DMS153 (cell line): ENCODE data around the gene MCOLN3.
"Not testable (repeated sequence)": the region's sequence is repeated elsewhere in the genome, so short reads cannot be mapped to it uniquely, and the experiment has no call there.

ENCODE experiments used
- DNase-seq: peaks from one replicate; lab custom pipeline; 2025; lab: John Stamatoyannopoulos, UW

Gene MCOLN3

DNA sequence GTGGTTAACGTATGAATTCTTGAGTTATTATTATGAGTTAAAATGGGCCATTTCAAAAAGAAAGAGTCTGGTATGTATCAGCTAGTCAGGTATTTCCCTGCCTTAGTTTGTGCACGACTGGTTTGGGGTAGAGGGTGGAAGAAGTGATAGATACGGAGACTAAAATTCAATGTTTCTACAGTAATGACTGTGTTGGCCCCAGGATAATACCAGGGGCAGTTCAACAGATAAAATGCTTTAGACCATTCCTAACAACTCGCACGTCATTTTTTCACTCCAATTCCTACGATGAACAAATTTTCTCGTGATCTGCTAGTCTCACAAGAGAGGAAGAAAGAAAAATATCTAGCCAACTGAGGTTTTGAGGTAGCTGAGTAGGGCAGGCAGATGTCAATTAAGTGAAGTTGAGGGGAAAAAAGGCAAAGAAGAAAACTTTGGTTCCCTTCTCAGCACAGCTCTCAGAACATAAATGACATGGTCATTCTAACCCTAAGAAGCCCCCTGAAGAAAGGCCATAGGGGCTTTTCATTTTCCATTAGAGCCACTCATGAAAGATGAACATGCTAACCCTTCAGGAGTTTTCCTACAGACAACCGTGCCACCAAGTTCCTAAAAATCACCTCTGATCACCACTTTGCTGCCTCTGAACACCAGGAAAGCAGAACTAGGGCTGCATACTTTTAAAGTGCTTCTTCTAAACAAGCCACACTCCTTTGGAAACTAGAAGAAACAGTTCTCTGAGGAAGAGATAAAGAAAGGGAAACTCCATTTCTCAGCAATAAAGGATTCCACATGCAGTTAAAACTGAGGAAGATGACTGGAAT is 57.0 kb downstream of the MCOLN3 start:
- no peak for DNase-seq

- DNase-seq: no peak
These were observed 59.7 kb downstream of the MCOLN3 start for GRCh38 chr1:84988588-84988987.

DNA sequence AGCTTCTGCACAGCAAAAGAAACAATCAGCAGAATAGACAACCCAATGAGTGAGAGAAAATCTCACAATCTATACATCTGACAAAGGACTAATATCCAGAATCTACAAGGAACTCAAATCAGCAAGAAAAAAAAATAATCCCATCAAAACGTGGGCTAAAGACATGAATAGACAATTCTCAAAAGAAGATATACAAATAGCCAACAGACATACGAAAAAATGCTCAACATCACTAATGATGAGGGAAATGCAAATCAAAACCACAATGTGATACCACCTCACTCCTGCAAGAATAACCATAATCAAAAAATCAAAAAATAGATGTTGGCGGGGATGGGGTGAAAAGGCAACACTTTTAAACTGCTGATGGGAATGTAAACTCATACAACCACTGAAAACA is 61.7 kb downstream of the MCOLN3 start:
- DNase-seq: not testable (repeated sequence)

DNA sequence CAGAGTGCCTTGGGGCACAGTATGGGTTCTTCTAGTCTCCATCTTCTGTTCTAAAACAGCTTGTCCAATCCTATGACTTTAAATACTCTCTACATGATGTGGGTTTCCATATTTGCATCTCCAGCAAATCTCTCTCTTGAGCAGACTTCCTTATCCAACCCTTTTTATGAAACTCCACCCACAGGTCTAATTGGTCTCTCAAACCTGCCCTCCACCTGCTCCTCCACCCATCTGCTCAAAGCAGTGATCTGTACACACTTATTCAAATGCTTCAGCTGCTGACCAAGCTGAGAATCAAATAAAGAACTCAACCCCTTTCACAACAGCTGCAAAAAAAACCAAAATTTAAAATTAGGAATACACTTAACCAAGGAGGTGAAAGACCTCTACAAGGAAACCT is 62.9 kb downstream of the MCOLN3 start:
- no peak for DNase-seq

GRCh38 chr1:84982395-84982794 is 65.9 kb downstream of the MCOLN3 start:
- no peak for DNase-seq

- DNase-seq: no peak
These were observed 73.3 kb downstream of the MCOLN3 start for GRCh38 chr1:84975035-84975434.

GRCh38 chr1:84973498-84974334 is 74.6 kb downstream of the MCOLN3 start:
- no peak for DNase-seq

DNA sequence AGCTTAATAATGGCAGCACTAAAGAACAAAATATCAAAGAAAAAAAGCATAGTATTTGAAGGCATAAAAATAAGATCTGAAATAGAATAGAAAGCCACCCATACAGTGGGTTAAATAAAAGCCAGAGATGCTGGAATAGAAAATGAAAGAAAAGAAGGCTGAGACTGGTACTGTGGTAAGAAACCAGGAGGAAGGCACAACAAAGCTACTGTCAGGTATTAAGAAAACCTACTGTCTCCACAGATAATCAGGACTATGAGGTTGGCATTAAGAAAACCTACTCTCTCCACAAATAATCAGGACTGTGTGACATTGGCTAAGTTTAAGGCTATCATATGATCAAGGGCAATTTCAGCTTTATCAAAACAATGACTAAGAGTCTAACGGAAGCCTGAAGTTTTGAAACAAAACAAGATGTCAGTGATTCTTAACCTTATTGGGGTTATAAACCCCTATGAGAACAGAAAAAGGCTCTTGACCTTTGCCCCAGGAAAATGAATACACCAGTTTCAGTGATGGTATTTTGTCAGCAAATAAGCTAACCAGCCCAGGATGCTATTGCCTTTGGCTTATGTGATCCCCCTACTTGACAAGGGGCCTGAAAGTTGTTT is 75.8 kb downstream of the MCOLN3 start:
- no peak for DNase-seq

- DNase-seq: no peak
These were observed 76.3 kb downstream of the MCOLN3 start for GRCh38 chr1:84971957-84972356.

DNA sequence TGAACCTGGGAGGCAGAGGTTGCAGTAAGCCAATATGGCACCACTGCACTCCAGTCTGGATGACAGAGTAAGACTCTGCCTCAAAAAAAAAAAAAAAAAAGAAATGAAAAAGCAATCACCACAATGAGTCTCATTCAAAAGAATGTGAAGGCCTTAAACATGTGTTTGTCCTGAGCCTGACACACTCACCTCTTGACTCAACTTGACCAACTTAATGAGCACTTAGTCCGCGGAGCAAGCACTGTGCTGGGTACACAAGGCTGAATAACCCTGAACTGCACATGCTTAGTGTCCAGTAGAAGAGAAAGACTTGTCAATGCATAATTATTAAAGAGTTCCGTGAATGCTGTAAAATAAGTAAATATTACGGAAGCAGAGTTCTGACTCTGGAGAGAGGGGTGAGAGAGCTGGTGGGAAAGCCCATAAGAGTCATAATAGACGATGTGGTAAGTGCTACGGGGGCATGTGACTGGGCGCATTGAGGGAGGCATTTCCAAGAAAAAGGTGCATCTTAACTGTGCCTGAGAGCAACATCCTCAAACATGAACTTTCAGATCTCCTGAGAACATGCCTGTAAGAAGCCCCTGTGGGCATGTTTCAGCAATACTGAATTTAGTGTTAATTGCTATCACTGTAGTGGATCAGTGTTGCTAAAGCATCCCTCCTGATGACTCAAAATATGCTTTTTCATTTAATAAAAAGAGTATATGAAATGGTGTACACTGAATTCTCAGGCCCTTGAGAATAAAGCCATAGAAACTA is 78.6 kb downstream of the MCOLN3 start:
- DNase-seq: no peak

DNA sequence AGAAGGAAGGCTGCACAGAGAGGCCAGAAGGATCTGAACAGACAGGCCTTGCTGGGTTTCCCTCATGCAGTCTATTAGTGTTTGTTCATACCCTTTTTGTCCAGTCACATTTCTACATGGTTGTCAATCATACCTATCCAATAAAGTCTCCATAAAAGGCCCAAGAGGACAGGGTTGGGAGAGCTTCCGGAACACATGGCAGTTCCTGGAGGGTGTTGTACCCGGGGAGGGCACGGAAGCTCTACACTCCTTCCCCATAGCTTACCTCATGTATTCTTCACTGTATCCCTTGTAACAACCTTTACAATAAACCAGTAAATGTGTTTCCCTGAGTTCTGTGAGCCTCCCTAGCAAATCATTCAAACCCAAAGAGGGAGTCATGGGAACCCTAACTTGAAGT is 79.4 kb downstream of the MCOLN3 start:
- no peak for DNase-seq

DNA sequence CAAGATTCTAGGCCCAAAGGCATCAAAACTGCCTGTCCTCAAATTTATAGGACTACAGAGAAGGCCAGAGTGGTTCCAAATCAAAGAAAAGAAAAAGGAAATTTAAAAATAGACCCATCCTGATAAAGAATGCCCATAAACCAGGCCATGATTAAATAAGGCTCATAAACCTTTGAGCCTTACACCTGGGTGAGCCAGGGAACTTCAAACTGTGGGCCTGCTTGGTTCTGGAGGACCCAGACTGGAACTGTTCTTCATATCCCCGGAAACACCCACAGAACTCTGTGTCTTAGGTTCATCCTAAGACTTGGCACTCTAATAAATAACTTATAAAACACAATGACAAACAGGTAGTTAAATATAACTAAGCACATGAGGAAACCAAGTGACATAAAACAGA is 80.2 kb downstream of the MCOLN3 start:
- no peak for DNase-seq
